ENCODE results near the gene RNH1. TPM values are rescaled to one million over a fixed set of nuclear protein-coding genes. Genes with fewer than 3 reads are reported as not detected.

RNH1 gene
- total and polyA plus RNA-seq, 2 of the 8 experiments (the other 6 are each of a cell fraction or from before 2014, with no cell fraction given), result 48.7 to 49.8 TPM

DNA sequence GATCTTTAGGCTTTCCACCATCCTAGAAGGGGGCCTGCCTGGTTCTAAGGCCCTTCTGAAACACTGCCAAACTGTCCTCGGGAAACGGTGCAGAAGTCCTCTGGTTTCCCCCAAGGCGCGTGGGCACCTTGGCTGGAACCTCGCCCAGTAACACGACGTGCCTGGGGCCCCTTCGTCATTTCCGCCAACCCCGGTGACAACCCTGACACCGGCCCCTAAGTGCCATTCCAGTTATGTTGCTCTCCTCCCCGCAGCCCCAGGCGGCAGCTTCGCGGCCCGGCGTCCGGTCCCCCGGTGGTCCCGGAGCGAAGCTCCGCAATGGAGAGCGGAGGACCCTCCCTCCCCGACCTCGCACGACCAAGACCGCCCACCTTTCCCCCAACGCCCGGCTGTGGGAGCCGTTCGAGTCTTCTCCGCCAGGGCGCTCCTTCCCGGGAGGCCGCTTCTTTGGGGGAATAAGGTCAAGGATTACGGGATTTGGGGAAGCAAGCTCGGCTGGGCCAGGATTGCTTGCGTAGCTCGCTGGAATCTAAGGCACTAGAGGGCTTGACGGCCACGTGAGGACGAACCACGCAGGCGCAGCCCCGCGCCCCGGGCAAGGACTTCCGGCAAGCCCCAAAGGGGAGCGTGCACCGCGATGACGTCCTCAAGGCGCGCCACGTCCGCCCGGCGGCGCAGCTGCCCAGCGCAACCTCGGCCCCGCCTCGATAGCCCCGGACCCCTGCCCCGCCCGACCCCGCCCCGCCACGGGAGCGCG is 626 bp downstream of the RNH1 start (continued):
- TF ChIP-seq SP2 (IDR thresholded peaks at IDR 0.05; ENCODE audit: low read length) (no peak), TCF12 (IDR thresholded peaks at IDR 0.05; ENCODE audit: low read depth, low read length) (no peak), SIN3A (conservative IDR thresholded peaks at IDR 0.05 in 1 of 2, IDR thresholded peaks at IDR 0.05 in 1 of 2; ENCODE audit: low read depth in 1 of 2, low read length in 2 of 2) (peak; percentile 64 to 97; a peak in 3 of 4 replicates), JUND (IDR thresholded peaks at IDR 0.05; ENCODE audit: low read length) (no peak), YY1 (IDR thresholded peaks at IDR 0.05; ENCODE audit: low read depth, low read length) (no peak), SIRT6 (IDR thresholded peaks at IDR 0.05; ENCODE audit: low read length) (no peak), KDM5A (IDR thresholded peaks at IDR 0.05; ENCODE audit: low read length) (no peak), KDM4A (IDR thresholded peaks at IDR 0.05; ENCODE audit: low read depth, low read length, severe bottlenecking) (peak; percentile 82), ASH2L (IDR thresholded peaks at IDR 0.05; ENCODE audit: low read length) (peak; percentile 42), HDAC6 (IDR thresholded peaks at IDR 0.05; ENCODE audit: low read depth, low read length) (no peak)
- TF ChIP-seq, protein P1, sequence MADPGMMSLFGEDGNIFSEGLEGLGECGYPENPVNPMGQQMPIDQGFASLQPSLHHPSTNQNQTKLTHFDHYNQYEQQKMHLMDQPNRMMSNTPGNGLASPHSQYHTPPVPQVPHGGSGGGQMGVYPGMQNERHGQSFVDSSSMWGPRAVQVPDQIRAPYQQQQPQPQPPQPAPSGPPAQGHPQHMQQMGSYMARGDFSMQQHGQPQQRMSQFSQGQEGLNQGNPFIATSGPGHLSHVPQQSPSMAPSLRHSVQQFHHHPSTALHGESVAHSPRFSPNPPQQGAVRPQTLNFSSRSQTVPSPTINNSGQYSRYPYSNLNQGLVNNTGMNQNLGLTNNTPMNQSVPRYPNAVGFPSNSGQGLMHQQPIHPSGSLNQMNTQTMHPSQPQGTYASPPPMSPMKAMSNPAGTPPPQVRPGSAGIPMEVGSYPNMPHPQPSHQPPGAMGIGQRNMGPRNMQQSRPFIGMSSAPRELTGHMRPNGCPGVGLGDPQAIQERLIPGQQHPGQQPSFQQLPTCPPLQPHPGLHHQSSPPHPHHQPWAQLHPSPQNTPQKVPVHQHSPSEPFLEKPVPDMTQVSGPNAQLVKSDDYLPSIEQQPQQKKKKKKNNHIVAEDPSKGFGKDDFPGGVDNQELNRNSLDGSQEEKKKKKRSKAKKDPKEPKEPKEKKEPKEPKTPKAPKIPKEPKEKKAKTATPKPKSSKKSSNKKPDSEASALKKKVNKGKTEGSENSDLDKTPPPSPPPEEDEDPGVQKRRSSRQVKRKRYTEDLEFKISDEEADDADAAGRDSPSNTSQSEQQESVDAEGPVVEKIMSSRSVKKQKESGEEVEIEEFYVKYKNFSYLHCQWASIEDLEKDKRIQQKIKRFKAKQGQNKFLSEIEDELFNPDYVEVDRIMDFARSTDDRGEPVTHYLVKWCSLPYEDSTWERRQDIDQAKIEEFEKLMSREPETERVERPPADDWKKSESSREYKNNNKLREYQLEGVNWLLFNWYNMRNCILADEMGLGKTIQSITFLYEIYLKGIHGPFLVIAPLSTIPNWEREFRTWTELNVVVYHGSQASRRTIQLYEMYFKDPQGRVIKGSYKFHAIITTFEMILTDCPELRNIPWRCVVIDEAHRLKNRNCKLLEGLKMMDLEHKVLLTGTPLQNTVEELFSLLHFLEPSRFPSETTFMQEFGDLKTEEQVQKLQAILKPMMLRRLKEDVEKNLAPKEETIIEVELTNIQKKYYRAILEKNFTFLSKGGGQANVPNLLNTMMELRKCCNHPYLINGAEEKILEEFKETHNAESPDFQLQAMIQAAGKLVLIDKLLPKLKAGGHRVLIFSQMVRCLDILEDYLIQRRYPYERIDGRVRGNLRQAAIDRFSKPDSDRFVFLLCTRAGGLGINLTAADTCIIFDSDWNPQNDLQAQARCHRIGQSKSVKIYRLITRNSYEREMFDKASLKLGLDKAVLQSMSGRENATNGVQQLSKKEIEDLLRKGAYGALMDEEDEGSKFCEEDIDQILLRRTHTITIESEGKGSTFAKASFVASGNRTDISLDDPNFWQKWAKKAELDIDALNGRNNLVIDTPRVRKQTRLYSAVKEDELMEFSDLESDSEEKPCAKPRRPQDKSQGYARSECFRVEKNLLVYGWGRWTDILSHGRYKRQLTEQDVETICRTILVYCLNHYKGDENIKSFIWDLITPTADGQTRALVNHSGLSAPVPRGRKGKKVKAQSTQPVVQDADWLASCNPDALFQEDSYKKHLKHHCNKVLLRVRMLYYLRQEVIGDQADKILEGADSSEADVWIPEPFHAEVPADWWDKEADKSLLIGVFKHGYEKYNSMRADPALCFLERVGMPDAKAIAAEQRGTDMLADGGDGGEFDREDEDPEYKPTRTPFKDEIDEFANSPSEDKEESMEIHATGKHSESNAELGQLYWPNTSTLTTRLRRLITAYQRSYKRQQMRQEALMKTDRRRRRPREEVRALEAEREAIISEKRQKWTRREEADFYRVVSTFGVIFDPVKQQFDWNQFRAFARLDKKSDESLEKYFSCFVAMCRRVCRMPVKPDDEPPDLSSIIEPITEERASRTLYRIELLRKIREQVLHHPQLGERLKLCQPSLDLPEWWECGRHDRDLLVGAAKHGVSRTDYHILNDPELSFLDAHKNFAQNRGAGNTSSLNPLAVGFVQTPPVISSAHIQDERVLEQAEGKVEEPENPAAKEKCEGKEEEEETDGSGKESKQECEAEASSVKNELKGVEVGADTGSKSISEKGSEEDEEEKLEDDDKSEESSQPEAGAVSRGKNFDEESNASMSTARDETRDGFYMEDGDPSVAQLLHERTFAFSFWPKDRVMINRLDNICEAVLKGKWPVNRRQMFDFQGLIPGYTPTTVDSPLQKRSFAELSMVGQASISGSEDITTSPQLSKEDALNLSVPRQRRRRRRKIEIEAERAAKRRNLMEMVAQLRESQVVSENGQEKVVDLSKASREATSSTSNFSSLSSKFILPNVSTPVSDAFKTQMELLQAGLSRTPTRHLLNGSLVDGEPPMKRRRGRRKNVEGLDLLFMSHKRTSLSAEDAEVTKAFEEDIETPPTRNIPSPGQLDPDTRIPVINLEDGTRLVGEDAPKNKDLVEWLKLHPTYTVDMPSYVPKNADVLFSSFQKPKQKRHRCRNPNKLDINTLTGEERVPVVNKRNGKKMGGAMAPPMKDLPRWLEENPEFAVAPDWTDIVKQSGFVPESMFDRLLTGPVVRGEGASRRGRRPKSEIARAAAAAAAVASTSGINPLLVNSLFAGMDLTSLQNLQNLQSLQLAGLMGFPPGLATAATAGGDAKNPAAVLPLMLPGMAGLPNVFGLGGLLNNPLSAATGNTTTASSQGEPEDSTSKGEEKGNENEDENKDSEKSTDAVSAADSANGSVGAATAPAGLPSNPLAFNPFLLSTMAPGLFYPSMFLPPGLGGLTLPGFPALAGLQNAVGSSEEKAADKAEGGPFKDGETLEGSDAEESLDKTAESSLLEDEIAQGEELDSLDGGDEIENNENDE (IDR thresholded peaks at IDR 0.05; ENCODE audit: insufficient replicate concordance, low read length), result no peak

Data from H1 (cell line).